Coronary artery (tissue), 2 donors: ENCODE data around the gene TRIM67.

ENCODE experiments used
- DNase-seq: peaks from one replicate; pipeline ENCODE4 v3.0.0-alpha.2; 2017; ENCODE audit warnings: low spot score
- H3K27ac ChIP-seq, 2 donors: fragments of 200-600 bp; sonication (generic); one replicate each; pipeline ENCODE4 v1.5.1; 2016 to 2019
- H3K4me3 ChIP-seq: fragments of 200-600 bp; sonication (generic); 2 replicates; pipeline ENCODE4 v1.5.1; 2016; ENCODE audit warnings: mild to moderate bottlenecking, moderate library complexity
- TF ChIP-seq, protein P1 (sequence below): fragments of 200-600 bp; sonication (generic); IDR thresholded peaks from one replicate; pipeline ENCODE4 v1.5.1; 2019; ENCODE audit warnings: antibody characterized with exemption

The TRIM67 gene

DNA sequence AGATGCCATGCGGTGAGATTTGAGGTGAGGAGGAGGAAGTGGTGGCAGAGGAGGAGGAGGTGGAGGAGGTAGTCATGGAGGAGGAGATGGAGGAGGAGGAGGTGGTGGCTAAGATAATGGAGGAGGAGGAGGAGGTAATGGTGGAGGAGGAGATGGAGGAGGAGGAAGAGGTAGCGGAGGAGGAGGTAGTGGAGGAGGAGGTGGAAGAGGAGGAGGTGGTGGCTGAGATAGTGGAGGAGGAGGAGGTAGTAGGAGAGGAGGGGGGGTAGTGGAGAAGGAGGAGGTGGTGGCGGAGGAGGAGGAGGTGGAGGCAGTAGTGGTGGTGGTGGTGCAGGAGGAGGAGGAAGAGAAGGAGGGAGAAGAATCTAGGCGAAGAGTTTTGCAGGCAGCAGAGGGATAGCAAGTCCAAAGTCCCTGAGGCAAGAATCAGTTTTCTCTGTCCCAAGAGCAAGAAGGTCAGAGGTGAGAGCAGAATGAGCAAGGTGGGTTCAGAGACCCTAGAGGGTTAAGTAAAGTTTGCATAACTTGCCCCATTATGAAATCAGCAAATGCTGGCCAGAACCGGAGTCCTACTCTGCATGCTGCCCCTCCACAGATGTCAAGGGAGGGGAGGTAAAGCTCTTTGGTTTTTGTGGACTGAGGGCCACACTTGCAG, 40.2 kb downstream of the TRIM67 start:
- Histone ChIP-seq H3K27ac (no peak overlapping the region), H3K4me3 (no peak overlapping the region)
- DNase-seq = no peak
- TF ChIP-seq, protein P1, sequence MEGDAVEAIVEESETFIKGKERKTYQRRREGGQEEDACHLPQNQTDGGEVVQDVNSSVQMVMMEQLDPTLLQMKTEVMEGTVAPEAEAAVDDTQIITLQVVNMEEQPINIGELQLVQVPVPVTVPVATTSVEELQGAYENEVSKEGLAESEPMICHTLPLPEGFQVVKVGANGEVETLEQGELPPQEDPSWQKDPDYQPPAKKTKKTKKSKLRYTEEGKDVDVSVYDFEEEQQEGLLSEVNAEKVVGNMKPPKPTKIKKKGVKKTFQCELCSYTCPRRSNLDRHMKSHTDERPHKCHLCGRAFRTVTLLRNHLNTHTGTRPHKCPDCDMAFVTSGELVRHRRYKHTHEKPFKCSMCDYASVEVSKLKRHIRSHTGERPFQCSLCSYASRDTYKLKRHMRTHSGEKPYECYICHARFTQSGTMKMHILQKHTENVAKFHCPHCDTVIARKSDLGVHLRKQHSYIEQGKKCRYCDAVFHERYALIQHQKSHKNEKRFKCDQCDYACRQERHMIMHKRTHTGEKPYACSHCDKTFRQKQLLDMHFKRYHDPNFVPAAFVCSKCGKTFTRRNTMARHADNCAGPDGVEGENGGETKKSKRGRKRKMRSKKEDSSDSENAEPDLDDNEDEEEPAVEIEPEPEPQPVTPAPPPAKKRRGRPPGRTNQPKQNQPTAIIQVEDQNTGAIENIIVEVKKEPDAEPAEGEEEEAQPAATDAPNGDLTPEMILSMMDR = no peak

DNA sequence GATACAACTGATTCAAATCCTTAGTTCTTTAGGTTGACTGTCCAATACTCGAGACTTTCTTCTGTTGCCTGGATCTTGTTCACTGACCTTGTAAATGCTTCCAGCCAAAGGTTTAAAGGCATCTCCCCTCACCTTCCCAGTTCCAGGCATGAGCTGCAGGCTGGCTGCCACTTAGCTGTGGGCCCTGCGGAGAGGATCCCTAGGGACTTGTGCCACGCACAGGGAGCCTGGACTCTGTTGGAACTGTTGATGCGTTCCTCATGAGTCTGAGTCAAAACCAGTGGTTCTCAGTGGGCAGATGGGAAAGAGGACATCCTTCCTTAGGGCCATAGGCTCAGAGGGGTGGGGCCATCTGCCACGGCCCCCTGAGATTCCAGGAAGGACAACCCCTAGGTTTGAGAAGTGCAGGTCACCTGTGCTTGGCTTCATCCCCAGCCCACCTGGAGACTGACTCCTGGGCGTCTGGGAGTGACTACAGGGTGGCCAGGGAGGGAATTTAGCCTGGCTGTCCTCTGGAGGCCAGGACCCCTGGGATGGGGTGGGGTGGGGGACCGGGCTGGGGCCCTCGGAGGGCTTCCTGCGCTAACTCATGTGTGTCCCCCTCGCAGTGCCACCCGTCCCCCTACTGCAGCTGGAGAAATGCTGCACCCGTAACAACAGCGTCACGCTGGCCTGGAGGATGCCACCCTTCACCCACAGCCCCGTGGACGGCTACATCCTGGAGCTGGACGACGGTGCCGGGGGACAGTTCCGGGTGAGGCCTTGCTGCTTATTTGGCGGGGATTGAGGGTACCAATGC, 41.6 kb downstream of the TRIM67 start:
- no peak overlapping the region for H3K27ac ChIP-seq
- TF ChIP-seq, protein P1 = no peak
- DNase-seq = no peak
- H3K4me3 ChIP-seq = no peak overlapping the region

DNA sequence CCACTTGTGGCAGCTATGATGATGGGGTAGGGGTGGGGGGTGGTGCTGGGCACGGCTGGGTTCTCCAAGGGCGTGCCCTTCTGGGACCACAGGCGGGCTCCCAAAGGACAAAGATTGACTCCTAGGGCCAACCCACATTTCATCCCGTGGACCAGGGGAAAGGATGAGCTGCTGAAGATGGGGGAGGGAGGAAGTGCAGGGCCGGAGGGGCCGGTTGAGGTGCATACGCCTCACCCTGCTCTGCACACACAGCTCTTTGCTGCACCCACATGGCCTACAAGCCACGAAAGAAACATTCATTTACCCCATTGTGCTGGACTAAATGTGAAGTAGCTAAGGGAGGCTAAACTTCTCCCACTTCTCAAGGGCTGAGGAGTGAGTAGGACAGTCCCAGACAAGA, 45.0 kb downstream of the TRIM67 start:
- no peak overlapping the region for H3K4me3 ChIP-seq
- H3K27ac ChIP-seq = no peak overlapping the region
- no peak for DNase-seq
- TF ChIP-seq, protein P1 = no peak

DNA sequence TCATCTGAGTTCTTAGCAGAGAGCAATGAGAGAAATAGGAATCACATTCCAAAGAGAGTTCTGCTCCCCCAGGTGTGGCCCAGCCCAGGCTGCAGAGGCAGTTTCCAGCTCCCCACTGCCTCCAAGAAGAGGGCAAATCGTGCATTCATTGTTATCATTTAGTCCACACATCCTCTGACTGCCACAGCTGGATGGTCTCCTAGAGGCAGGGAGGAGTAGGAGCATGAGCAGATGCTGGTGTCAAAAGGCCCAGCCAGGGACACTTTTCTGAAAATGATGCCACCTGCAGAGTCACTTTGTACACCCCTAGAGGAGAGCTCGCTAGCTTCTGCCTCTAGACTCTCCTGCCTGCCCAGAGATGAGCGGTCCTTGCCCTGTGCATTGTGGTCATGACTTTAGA, 45.6 kb downstream of the TRIM67 start:
- TF ChIP-seq, protein P1 = no peak
- no peak overlapping the region for H3K4me3 ChIP-seq
- no peak for DNase-seq
- H3K27ac ChIP-seq = no peak overlapping the region

DNA sequence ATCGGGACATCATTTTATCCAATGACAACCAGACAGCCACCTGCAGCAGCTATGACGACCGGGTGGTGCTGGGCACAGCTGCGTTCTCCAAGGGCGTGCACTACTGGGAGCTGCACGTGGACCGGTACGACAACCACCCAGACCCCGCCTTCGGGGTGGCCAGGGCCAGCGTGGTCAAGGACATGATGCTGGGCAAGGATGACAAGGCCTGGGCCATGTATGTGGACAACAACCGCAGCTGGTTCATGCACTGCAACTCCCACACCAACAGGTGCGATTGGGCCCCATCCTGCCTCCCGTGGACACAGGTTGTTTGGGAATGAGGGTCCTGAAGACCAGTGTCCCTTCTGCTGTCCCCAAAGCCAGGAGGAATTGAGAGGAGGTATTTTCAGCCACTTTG, 47.1 kb downstream of the TRIM67 start:
- no peak overlapping the region for H3K27ac ChIP-seq
- H3K4me3 ChIP-seq = no peak overlapping the region
- no peak for DNase-seq
- TF ChIP-seq, protein P1 = no peak

DNA sequence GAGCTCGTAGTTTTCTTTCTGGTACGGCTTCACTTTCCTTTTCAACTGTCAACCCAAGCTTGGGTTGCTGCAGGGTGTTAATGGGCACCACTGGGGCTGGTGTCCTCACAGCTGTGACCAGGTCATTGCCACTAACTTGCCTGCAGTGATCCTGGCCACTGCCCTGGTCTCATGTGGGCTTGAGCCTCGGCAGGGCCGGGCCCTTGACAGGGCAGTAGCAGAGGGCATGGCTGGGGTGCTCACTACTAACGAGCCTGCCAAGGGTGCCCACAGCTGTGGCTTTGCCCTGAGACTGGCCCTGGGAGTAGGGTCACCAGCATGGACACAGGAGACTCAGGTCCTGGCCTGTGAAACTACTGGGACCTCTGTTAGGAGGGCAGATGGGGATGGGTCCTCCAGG, 47.7 kb downstream of the TRIM67 start:
- Histone ChIP-seq H3K4me3 (no peak overlapping the region), H3K27ac (no peak overlapping the region)
- no peak for DNase-seq
- TF ChIP-seq, protein P1 = no peak

DNA sequence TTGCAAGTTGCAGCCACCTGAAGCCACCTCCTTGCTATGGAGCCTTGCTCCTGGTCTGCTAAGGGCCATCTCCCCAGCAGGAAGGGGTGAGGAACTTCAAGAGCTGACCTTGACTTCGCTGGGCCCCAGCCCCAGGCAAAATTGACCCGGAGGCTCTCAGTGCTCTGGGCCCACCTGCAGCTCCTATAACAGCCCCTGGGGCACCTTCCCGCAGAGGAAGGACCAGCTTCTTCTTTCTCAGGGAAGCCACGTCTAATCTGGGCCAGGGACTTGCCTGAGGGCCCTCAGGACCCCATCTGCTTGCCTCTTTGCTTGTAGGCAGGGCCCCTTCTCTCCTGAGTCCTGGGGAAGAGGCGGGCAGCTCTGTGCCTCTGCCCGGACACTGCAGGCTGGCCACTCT, 48.3 kb downstream of the TRIM67 start:
- no peak for DNase-seq
- TF ChIP-seq, protein P1 = no peak
- Histone ChIP-seq H3K27ac (no peak overlapping the region), H3K4me3 (no peak overlapping the region)
